Measurements from ENCODE around the gene SLC39A2.
"Not testable (repeated sequence)": the region's sequence is repeated elsewhere in the genome, so short reads cannot be mapped to it uniquely, and the experiment has no call there.

Gene SLC39A2

DNA sequence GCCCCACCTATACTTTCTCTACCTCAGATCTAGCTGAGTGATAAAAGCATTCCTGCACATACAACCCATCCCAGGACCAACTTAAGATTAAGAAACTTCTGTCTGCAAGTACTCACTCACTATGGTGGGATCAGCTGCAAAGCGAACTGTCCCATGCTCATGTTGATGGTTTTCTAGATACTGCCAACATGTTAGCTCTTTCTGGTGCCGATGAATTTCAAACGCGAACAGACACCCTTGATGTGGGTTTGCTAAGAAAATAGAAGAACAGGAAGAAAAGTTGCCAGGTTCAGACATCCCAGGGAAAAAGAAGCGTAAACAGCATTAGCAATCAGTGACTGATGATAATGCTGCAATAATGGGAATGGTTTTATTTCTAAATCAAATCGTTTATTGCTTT lies 1.5 kb upstream of the SLC39A2 start:
- no peak for DNase-seq

DNA sequence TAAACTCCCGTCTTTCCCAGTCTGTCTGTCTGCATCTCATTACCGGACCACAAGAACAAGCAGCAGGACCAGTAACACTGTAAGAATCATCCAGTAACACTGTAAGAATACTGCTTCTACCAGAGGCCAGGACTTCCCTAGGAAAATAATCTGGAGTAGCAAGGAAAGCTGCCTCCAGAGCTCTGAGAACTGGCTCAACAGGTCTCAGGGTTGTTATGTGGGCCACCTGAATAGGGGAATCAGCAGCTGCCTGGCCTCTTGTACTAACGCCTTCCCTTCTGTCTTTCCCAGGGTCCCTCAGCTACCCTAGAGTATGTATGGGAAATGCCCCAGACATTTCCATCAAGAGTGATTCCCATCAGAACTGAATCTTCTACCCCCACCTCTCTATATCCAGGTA lies 954 bp upstream of the SLC39A2 start:
- no peak for DNase-seq

DNA sequence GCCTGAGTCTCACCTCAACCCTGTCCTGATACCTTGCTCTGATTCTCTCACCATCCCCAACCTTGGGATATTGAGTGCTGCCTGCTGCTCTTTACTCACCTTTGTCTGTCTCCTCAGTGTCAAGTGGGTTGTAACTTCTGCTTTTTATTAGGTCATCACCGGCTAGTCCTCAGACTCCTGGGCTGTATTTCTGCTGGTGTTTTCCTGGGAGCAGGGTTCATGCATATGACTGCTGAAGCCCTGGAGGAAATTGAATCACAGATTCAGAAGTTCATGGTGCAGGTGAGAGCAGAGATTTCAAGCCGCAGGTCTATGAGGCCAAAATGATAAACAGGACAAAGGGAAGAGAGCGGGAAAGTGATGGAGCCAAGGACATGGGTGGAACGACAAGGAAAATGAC lies 498 bp downstream of the SLC39A2 start:
- DNase-seq = no peak

DNA sequence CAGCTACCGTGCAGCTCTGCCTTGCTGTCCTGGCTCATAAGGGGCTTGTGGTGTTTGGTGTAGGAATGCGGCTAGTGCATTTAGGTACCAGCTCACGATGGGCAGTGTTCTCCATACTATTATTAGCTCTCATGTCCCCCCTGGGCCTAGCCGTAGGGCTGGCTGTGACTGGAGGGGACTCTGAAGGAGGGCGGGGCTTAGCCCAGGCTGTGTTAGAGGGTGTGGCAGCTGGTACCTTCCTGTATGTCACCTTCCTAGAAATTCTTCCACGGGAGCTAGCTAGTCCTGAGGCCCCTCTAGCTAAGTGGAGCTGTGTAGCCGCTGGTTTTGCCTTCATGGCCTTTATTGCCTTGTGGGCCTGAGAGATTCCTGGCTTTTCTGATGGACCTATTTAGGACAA lies 2.1 kb downstream of the SLC39A2 start:
- DNase-seq = no peak

DNA sequence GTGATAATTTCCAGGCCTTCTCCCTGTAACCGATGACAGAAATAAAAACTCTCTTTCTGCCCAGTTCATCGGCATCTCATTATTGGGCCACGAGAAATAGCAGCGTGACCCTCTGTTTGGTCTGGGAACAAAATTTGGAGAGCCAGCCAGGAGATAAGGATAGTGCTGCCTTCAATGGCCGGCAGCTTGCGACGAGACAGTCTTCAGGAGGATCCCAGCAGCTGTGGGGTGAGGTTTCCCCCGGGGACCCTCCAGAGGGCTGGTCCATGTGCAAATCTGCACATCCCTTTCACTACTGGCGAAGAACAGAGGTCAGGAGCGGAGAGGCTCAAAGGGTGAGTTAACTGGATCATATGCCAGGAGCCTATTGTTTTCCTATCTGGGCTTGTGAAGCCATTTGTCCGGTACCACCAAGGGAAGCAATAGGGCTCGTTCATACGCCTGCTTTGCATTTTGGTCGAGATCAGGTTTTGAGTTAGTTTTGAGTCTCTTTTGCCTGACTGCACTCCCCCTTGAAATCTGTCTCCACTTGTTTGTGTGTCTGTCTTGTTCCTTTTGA lies 4.8 kb downstream of the SLC39A2 start:
- no peak for DNase-seq

DNA sequence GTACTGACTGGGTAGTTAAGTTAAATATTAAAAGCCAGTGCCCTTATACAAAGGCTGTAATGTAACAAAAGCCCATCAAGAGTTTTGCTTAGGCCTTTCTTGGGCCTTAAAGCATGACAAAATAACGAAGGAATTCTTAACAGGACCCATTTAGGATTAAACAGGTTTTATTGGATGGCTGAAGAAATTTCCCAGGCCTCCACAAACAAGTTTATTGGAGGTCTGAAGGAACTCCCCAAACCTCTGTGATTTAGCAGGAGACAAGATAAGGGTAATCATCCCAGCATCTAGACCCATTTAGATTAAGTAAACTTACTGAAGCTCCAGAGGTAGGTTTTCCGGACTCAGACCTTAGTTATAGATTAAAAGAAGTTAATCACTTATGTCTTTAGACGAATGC lies 10.6 kb downstream of the SLC39A2 start:
- not testable (repeated sequence) for DNase-seq

DNA sequence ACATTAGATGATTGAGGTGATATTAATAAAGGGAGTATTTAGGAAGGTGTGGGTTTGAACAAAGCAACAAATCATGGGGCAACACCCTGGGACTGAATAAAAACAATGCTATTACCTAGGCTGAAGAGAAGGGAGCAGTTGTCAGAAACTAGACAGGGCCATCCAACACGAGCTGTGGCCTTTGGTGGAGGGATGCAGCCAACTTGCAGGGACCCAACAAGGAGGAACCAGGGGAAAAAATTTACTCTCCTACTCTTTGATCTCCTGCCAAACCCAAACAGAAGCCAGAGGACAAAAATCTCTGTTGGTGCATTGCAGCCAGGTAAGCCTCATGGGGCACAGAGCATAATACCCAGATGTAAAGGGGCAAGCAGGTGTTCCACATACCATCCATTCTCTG lies 12.0 kb downstream of the SLC39A2 start:
- no peak for DNase-seq

DNA sequence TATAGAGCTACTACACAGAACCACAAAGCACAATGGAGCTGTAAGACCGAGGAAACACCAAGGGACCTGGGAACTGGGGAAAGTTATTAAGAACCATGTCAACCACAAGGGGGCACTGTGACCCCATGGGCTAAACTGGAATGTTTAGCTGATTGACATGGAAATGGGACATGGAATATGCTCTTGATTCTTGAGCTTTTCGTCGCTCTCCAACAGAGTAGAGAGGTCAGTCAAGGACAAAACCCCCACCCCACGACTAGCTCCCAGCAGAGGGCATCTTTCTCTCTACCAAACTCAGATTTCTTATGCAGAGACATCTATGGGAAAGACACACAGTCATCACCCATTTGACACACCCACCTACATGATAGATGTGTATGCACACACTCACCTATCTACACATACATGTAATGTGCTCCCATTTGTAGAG lies 15.7 kb downstream of the SLC39A2 start:
- DNase-seq = peak; percentile 77 to 86

DNA sequence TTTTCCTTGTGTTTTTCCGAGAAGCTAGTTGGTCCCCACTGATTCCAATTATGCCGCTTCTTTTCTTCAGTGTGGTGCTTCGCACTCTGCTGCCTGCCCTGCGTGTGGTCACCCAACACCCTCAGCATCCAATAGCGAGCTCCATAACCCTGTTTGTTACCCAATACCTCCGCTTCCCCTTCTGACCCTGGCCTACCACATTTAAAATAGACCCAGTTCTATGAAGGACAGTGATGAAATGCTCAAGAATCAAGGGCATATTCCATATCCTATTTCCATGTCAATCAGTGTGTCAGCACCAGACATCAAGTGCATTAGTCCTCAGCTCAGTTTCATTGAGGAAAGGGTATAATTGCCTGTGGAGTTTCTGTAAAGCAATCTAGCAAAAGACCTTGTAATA lies 16.2 kb downstream of the SLC39A2 start:
- DNase-seq = no peak

DNA sequence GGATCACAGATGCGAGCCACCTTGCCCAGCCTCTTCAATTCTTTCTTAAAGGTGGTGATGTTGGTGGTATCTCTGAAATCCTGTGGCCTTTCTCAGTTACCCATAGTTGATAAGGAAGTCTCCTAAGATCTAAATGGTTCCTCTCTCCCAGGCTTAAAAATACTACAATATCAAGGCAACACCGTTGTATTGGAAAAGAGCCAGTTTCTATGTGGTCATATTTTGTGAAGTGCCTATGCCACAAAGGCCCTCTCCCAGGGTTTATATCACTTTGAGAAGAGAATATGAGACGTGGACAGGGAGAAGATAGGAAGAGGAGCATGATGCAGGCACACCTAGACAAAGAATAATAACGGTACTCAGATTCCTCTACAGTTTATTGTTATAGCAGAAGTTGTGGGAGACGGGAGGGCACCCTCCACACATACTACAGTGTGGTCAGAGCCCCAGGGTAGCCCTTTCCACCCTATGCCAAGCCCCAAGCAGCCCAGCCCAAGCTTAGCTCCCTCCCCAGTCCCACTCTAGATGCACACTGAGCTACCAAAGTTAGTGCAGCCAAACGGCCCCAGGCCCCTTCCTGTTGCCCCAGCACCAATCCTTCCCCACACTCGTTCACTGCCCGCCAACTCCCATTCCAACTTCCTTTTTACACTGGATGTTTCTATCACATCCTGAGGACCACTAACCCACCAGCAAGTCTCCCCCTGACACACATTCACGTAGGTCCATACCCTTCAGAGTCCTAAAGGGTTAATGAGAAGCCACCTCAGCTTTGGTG lies 17.5 kb downstream of the SLC39A2 start:
- DNase-seq = no peak

DNA sequence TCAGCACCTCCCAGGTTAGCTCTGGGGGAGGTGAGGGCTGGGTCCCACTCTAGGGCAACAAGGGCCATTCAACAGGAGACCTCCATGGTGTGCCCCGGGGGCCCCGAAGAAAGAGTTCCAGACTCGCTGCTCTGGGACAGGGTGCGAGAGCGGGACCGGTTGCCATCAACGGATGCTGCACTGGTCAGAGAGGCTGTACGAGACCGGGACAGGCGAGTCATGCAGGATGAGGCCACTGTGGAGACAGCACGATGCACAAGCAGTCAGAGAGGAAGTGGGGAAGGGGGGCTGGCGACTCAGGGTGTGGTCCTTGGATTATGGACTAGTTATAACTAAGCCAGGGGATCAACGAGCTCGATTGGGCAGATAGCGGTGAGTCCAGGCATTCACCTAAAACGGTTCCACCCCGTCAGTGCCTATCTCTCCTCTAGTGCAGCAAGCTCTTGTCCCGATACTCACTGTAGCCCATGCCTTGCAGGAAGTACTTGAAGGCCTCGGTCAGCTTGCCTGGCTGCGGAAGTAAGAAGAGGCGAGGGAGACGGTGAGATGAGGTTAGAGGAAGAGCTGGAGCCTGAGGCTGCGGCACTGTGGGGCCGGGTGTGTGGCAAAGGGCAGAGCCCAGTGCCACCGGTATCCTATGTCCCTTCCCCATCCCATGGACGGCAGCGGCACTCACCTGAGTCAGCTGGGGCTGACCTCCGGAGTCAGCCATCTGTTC lies 18.6 kb downstream of the SLC39A2 start:
- no peak for DNase-seq

DNA sequence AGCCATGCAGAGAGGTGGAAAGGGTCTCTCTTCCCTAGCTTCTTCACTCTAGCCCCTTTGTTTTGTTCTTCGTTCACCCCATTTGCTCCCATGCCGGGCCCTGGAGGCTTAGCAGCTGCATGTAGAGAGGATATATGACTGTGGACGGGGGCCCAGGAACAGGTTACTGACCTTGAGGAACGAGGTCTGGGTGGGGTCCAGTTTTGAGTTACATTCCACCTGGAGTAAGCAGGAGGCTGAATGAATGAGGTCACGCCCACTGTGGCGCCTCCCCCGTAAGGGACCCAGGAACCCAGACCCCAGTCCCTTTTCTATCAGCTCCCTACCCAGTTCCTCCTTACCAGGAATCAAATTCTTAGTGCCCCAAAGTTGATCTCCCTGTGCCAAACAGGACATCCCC lies 19.2 kb downstream of the SLC39A2 start:
- no peak for DNase-seq

DNA sequence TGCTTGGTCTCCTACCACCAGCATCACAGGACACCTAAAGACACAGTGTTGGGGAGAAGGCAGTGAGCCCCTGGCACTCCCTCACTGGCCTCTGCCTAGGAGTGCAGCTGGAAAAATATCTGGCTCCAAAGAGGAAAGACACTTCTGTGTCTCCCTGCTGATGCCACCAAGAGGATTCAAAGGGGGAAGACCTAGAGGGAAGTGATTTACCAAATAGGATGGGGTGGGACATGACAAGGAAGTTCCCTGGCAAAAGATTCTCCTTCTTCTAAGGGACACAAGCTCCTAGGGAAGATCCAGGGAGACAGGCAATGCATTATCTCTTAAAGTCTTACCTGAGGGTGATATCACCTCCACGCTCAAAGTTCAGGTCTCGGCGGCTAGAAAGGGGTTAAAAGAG lies 19.7 kb downstream of the SLC39A2 start:
- no peak for DNase-seq

DNA sequence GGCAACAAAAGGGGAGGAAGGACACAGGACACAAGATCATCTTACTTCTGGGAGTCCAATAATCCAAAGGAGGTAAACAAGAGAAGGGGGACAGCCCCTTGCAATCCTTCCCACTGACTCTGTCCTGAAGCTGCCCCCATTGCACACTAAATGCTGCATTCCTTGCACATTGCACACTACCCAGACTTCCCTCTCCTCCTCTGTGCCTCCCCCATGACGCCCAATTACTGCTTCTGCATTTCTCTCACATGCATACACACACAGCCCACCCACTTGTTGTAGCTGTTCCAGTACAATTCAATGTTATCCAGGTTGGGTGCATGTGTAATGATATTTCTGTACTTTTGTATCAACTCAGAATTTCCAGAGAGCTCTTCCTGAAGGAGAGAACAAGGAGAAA lies 20.3 kb downstream of the SLC39A2 start:
- DNase-seq = no peak

DNA sequence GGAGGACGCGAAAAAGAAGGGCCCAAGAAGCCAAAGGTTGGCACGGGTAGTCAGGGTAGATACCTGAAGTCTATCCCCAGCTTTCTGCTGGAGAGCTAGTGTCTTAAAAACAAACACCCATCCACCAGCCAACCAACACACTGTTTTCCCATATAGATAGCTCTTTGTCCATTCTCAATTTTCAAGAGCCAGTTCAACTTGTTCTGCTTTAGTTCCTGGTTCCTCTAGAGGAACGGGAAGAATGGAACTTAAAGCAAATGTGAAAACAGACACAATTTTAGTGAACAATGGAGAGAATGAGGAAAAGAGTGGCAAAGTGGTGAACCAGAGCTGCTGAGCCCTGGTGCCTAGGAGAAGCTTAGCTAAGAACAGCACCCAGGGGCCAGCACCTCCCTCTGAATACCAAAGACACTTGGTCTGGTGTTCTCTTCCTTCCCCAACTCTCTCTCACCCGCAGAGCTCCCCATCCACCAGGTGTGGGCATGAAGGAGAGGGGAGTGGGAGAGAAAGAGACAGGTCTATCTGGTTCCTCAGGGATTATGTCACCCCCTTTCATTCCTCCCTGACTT lies 22.0 kb downstream of the SLC39A2 start:
- no peak for DNase-seq

DNA sequence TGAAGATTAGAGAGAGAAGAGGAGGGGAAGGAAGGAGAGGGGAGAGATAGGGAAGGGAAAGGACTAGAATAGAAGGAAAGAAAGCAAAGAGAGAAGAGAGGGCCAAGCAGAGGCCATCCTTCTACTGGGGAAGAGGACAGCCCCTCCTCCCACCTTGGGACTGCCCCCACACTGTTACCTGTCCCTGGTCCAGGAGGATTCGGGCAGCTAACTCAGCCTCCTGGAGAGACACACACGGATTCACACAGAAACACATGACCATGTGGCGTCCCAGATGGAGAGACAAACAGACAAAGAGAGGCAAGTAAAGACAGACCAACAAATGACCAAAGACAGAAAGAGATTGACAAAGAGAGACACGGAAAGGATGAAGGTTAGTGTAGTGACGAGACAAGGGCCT lies 23.6 kb downstream of the SLC39A2 start:
- no peak for DNase-seq

DNA sequence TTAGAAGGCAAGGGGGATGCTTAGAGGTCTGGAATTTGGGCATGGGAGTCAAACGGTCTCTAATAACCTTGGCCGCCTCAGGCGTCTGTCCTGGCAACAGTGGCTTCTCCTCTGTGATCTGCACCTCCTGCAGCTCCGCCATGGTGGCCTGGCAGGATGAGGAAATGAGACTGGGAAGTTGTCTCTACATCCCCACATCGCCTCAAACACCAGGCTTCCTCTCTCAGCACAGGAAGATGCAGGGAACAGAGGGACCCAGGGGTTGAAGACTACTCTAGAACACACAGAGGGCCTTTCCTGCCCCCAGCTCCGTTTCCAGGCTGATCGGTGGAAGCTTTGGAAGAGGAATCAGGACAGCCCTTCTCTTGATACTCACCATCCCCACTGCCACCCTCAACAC lies 24.1 kb downstream of the SLC39A2 start:
- no peak for DNase-seq

DNA sequence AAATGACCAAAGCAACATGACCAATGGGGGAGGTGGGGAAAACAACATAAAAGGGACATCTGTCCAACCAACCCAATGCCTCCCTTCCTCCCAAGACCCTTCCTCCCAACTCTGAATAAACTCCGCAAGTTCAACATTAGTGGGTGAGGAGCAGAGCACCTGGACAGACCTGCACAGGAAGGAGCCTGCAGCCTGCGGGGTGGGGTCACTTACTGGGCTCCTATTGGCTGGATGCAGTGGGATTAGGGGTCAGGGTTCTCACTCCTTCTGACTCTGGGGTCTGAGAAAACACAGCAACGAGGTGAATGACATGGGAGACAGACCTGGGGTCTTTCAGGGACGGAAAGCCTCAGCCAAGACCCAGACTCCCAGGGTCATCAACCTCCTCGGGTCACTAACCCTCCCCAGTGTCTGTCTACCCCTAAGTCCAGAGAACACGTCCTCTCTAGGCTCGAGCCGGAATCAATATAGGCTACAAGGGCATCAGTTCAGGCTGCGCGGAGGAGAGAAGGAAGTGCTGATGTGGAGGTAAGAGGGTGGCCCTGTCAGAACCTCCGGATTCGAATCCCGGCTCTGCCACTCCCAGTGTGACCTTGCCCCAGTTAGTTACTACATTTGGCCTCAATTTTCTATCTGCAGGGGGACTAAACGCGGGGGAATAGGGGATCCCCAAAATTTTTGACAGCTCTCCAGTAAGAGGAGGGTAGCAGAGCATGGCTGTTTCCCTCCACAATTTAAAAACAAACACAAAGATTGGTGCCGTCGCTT lies 24.9 kb downstream of the SLC39A2 start:
- peak in 1 of 2 donors; percentile 8 for DNase-seq

DNA sequence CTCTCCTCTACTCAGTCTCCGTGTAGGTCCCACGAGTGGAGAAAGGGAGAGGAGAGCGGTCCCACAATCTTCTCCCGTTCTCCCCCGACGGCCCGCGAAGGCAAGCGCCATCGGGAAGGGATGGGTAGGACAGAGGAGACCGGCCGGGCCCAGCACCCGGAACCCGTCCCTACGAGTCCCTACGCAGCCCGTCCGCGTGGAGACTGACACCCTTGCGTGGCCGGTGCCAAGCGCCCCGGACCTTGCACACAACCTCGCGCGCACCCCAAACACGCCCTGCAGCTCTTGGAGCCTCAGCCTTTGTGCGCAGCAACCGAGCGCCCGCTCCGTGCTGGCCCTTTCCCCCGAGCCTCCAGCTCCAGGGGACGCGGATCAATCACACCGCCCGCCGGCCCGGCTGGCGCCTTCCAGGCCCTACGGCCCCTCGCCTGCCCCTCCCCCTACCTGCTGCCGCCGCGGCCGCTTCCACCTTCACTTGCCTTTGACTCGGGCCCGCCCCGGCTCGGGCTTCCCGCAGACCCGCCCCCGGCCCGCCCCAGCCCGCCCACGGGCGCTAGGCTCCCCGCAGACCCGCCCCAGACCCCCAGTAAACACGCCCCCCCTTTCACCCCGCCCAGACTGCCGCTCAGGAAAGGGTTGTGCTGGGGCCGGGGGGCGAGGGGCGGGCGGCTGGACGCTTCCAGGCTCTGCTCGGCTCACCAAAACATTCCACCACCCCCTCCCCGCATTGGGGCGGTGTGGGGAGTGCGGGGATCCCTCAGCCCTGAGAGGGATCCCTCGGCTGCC lies 25.7 kb downstream of the SLC39A2 start, which contains the start of gene NDRG2:
NDRG2 (minus strand) TSS at position 477 of the 786 bp plus-strand sequence. CDS start 1,746 bp downstream, outside the sequence.
- peak; percentile 40 to 59 for DNase-seq

DNA sequence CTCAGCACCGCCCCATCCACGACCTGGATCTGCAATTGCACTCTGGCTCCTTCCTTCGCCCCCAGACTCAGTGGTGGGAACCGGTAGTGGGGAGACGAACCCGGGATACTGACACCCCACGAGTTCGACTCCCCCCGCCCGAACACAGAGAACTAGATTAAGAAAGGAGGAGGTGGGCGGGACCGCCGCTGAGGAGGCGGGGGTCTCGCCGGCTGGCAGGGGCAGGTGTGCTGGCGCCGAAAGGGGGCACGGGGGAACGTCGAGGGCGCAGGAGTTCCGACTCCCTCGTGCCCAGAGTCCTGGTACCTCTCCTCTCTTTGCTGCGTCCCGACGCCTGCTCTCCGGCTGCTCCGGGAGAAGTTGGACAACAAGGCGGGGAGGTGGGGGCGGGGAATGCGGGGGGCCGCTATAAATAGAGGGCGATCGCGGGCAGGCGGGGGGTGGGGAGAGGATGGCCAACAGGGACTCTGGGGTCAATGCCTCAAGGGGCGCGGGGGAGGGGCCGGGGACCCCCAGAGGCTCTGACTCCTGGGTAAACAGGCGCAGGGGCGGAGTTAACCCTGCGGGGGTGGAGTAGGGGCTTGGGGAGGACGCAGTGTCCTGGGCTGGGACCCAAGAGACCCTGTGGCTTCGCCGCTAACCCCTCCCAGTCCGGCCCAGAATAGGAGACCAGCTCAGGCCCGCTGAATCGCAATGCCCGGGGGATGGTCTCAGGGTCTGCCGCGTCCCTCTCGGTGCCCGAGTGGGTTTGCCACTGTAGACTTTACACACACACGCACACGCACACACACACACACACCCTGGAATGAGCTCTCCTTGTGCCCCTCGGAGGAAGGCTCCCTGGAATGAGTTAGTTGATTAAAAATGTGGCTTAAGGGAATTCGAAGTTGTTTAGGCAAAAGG lies 26.5 kb downstream of the SLC39A2 start:
- DNase-seq = no peak

Measured in stimulated activated CD4-positive, alpha-beta T cell treated with anti-CD3 and anti-CD28 coated beads, Interleukin-2, amount 100 ng/mL, for 48 hours (primary cell).